H9 (cell line): ENCODE measurements around the gene ETFB. TPM values are rescaled to one million over a fixed set of nuclear protein-coding genes. Genes with fewer than 3 reads are reported as not detected.
A peak's percentile ranks its signal among the peaks of the same experiment; 100 is the strongest.

Experiments used
- DNase-seq: peaks from one replicate; pipeline ENCODE4 v3.0.0-alpha.2; 2017
- H2AFZ ChIP-seq: one replicate; pipeline ENCODE4 v1.6.1; 2013; ENCODE audit warnings: mild to moderate bottlenecking, low read length, control low read depth, moderate library complexity
- H2AK5ac ChIP-seq: 2 replicates; pipeline ENCODE4 v1.6.1; 2013; ENCODE audit warnings: low read length, control low read depth, mixed read lengths; ENCODE audit not compliant: insufficient read length
- H2BK120ac ChIP-seq: one replicate; pipeline ENCODE4 v1.6.1; 2013; ENCODE audit warnings: low read depth, mild to moderate bottlenecking, low read length, control low read depth, inconsistent platforms; ENCODE audit not compliant: poor library complexity, severe bottlenecking
- H2BK12ac ChIP-seq: 2 replicates; pipeline ENCODE4 v1.6.1; 2013; ENCODE audit warnings: low read length, control low read depth, mixed read lengths, low read depth; ENCODE audit not compliant: insufficient read length
- H2BK15ac ChIP-seq: 2 replicates; pipeline ENCODE4 v1.6.1; 2013; ENCODE audit warnings: low read depth, low read length, control low read depth
- H2BK20ac ChIP-seq: one replicate; pipeline ENCODE4 v1.6.1; 2013; ENCODE audit warnings: low read depth, mild to moderate bottlenecking, low read length, control low read depth, inconsistent platforms; ENCODE audit not compliant: poor library complexity, severe bottlenecking
- H2BK5ac ChIP-seq: 2 replicates; pipeline ENCODE4 v1.6.1; 2013; ENCODE audit warnings: low read length, control low read depth, mixed read lengths; ENCODE audit not compliant: insufficient read length
- H3K14ac ChIP-seq: 2 replicates; pipeline ENCODE4 v1.6.1; 2013; ENCODE audit warnings: low read length, control low read depth; ENCODE audit not compliant: insufficient read depth
- H3K18ac ChIP-seq: 2 replicates; pipeline ENCODE4 v1.6.1; 2013; ENCODE audit warnings: low read depth, mild to moderate bottlenecking, mixed read lengths, low read length, control low read depth; ENCODE audit not compliant: insufficient read length
- H3K23ac ChIP-seq: 2 replicates; pipeline ENCODE4 v1.6.1; 2013; ENCODE audit warnings: low read length, control low read depth, mixed read lengths, low read depth; ENCODE audit not compliant: insufficient read length
- H3K23me2 ChIP-seq: 2 replicates; pipeline ENCODE4 v1.6.1; 2013; ENCODE audit warnings: low read depth, mild to moderate bottlenecking, mixed read lengths, low read length, control low read depth; ENCODE audit not compliant: insufficient read length, poor library complexity, severe bottlenecking
- H3K27ac ChIP-seq: 2 replicates; pipeline ENCODE4 v1.5.1; 2013; ENCODE audit warnings: low read length, control low read depth, mixed read lengths, low read depth; ENCODE audit not compliant: insufficient read length
- H3K27me3 ChIP-seq: 2 replicates; pipeline ENCODE4 v1.6.1; 2013; ENCODE audit warnings: low read length, control low read depth, inconsistent platforms; ENCODE audit not compliant: insufficient read depth
- H3K4ac ChIP-seq: 2 replicates; pipeline ENCODE4 v1.6.1; 2013; ENCODE audit warnings: low read depth, mild to moderate bottlenecking, control low read depth, inconsistent platforms, low read length, moderate library complexity
- H3K4me1 ChIP-seq: 2 replicates; pipeline ENCODE4 v1.6.1; 2013; ENCODE audit warnings: low read length, control low read depth, inconsistent platforms; ENCODE audit not compliant: insufficient read depth
- H3K4me2 ChIP-seq: 2 replicates; pipeline ENCODE4 v1.6.1; 2013; ENCODE audit warnings: low read length, control low read depth, mixed read lengths; ENCODE audit not compliant: insufficient read length, insufficient read depth
- H3K56ac ChIP-seq: 2 replicates; pipeline ENCODE4 v1.6.1; 2013; ENCODE audit warnings: low read depth, mild to moderate bottlenecking, mixed read lengths, low read length, control low read depth; ENCODE audit not compliant: insufficient read length
- H3K79me1 ChIP-seq: 2 replicates; pipeline ENCODE4 v1.6.1; 2013; ENCODE audit warnings: low read depth, mild to moderate bottlenecking, moderate library complexity, low read length, control low read depth, inconsistent platforms; ENCODE audit not compliant: insufficient read depth, poor library complexity, severe bottlenecking
- H3K79me2 ChIP-seq: 2 replicates; pipeline ENCODE4 v1.6.1; 2013; ENCODE audit warnings: low read length, control low read depth, inconsistent platforms; ENCODE audit not compliant: insufficient read depth
- H3K9ac ChIP-seq: 2 replicates; pipeline ENCODE4 v1.6.1; 2013; ENCODE audit warnings: low read length, control low read depth, mixed read lengths; ENCODE audit not compliant: insufficient read length; ENCODE audit errors: extremely low read depth
- H3K9me3 ChIP-seq: one replicate; pipeline ENCODE4 v1.6.1; 2013; ENCODE audit warnings: low read depth, low read length, inconsistent platforms; ENCODE audit not compliant: control insufficient read depth
- H3T11ph ChIP-seq: one replicate; pipeline ENCODE4 v1.6.1; 2013; ENCODE audit warnings: mild to moderate bottlenecking, low read length, control low read depth, inconsistent platforms
- H4K20me1 ChIP-seq: one replicate; pipeline ENCODE4 v1.6.1; 2013; ENCODE audit not compliant: control insufficient read depth, insufficient read length, insufficient read depth
- H4K5ac ChIP-seq: 2 replicates; pipeline ENCODE4 v1.6.1; 2013; ENCODE audit warnings: low read depth, mild to moderate bottlenecking, mixed read lengths, low read length, control low read depth; ENCODE audit not compliant: insufficient read length
- H4K8ac ChIP-seq: replicated peaks from 2 replicates; pipeline ENCODE4 v1.6.1; 2013; ENCODE audit warnings: low read length, control low read depth, mixed read lengths, low read depth; ENCODE audit not compliant: insufficient read length
- H4K91ac ChIP-seq: 2 replicates; pipeline ENCODE4 v1.6.1; 2013; ENCODE audit warnings: low read depth, mild to moderate bottlenecking, moderate library complexity, mixed read lengths, low read length, control low read depth; ENCODE audit not compliant: insufficient read length
- H3K27ac Mint-ChIP-seq, 3 experiments: 2 replicates in 2 of 3; 3 replicates in 1 of 3; pipeline ENCODE4 v1.8.0; 2020 to 2021; ENCODE audit warnings: mixed read lengths in 3 of 3, mild to moderate bottlenecking in 1 of 3, moderate library complexity in 1 of 3
- H3K27me3 Mint-ChIP-seq: 2 replicates; pipeline ENCODE4 v1.8.0; 2021; ENCODE audit warnings: low read depth, mild to moderate bottlenecking, moderate library complexity, mixed read lengths
- H3K36me3 Mint-ChIP-seq, 3 experiments: 2 replicates in 2 of 3; 3 replicates in 1 of 3; pipeline ENCODE4 v1.8.0; 2020 to 2021; ENCODE audit warnings: low read depth in 3 of 3, mixed read lengths in 3 of 3; ENCODE audit not compliant: insufficient read depth in 1 of 3
- H3K4me1 Mint-ChIP-seq, 2 experiments: 2 replicates each; pipeline ENCODE4 v1.8.0; 2020; ENCODE audit warnings: mixed read lengths in 2 of 2
- H3K4me3 Mint-ChIP-seq, 2 experiments: 2 replicates in 1 of 2; 3 replicates in 1 of 2; pipeline ENCODE4 v1.8.0; 2020 to 2021; ENCODE audit warnings: mild to moderate bottlenecking in 2 of 2, mixed read lengths in 2 of 2, moderate library complexity in 1 of 2
- H3K9me3 Mint-ChIP-seq, 2 experiments: 2 replicates in 1 of 2; 3 replicates in 1 of 2; pipeline ENCODE4 v1.8.0; 2020; ENCODE audit warnings: mild to moderate bottlenecking in 2 of 2, mixed read lengths in 2 of 2, moderate library complexity in 1 of 2
- WGBS: extraction: QIAGEN DNeasy Blood & Tissue Kit; methylation state at CpG from one replicate; pipeline ENCODE4 v1.1.7; 2013; ENCODE audit warnings: missing lambda C conversion rate, low lambda C conversion rate, mixed read lengths; ENCODE audit not compliant: insufficient read length; ENCODE audit errors: extremely low coverage; 5-methylcytosine and 5-hydroxymethylcytosine counted together
- total RNA-seq: library from RNA; stranded (reverse); gene quantifications from 2 replicates; pipeline ENCODE4 v1.2.1, GENCODE V29; 2021
- TF ChIP-seq, protein P1 (sequence below): fragments of 200-600 bp; sonication (generic); conservative IDR thresholded peaks from 3 replicates; pipeline ENCODE4 v1.8.0; 2021; ENCODE audit warnings: antibody characterized with exemption, mild to moderate bottlenecking

ETFB gene
- total RNA-seq, 1 experiment from 2014 or later: 49.4 TPM

DNA sequence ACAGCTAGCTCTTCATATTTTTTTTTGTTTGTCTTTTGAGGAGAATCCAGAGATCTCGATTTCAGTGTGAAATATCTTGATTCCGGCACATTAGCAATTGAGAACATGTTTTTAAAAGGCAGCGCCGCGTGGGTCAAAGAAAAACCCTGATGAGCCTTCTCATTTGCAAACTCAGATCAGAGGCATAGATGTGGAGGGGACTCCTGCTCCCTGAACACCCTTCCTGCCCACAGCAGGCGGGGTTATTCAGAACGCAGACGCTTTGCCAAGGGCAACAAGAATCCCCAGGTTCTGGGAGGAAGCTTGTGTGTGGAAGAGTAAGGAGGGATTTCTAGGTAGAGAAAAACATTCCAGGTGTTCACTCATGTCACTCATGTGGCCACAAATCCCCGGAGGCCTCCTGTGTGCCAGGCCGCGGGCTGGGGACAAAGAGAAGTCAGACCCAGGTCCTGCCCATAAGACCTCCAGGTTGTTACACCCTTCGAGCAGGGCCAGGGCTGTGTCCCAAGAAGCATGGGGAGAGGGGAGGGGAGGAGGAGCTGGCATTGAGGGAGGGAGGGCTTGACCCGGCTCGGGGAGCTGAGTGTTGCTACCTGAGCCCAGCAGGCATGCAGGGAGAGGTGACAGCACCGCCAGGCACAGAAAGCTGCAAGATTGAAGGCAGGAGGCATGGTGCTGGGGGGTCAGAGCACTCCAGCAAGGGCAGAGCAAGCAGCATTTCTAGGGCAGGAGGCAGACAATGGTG, 70.6 kb downstream of the ETFB start:
- TF ChIP-seq, protein P1, sequence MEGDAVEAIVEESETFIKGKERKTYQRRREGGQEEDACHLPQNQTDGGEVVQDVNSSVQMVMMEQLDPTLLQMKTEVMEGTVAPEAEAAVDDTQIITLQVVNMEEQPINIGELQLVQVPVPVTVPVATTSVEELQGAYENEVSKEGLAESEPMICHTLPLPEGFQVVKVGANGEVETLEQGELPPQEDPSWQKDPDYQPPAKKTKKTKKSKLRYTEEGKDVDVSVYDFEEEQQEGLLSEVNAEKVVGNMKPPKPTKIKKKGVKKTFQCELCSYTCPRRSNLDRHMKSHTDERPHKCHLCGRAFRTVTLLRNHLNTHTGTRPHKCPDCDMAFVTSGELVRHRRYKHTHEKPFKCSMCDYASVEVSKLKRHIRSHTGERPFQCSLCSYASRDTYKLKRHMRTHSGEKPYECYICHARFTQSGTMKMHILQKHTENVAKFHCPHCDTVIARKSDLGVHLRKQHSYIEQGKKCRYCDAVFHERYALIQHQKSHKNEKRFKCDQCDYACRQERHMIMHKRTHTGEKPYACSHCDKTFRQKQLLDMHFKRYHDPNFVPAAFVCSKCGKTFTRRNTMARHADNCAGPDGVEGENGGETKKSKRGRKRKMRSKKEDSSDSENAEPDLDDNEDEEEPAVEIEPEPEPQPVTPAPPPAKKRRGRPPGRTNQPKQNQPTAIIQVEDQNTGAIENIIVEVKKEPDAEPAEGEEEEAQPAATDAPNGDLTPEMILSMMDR: no peak
- H3K27ac Mint-ChIP-seq: peak overlapping the region; percentile 59 to 65 (median 64); a peak in 3 of 7 replicates
- no peak overlapping the region for H3K27ac ChIP-seq

More for the DNA sequence above, 70.6 kb downstream of the ETFB start:
- Histone ChIP-seq H4K20me1 (no peaks in the 10 kb centered on the region), H2BK5ac (no peak overlapping the region), H2BK120ac (no peak overlapping the region), H3K9ac (no peak overlapping the region), H2BK15ac (no peak overlapping the region), H3K27me3 (no peaks in the 10 kb centered on the region), H2AK5ac (no peak overlapping the region), H3K9me3 (no peaks in the 10 kb centered on the region), H2BK12ac (no peak overlapping the region), H3K79me2 (no peaks in the 10 kb centered on the region), H2AFZ (no peak overlapping the region), H3K79me1 (no peaks in the 10 kb centered on the region), H3K4ac (no peak overlapping the region), H3K4me1 (peaks cover 25% of the 10 kb centered on the region; the same call in 1 of the 2 replicates), H4K91ac (no peak overlapping the region), H3K23me2 (no peaks in the 10 kb centered on the region), H2BK20ac (no peak overlapping the region), H3K23ac (no peak overlapping the region), H3K18ac (no peak overlapping the region), H4K8ac (no peak overlapping the region), H4K5ac (no peak overlapping the region), H3K4me2 (no peak overlapping the region), H3K14ac (no peak overlapping the region; the same call in 1 of the 2 replicates), H3T11ph (no peak overlapping the region), H3K56ac (no peak overlapping the region)
- DNase-seq: peak; percentile 74
- H3K9me3 Mint-ChIP-seq: no peaks in the 10 kb centered on the region
- H3K4me3 Mint-ChIP-seq: peak overlapping the region in 1 of 2 experiments; percentile 30; a peak in 3 of 5 replicates
- peaks cover 47 to 54% of the 10 kb centered on the region in 2 experiments for H3K4me1 Mint-ChIP-seq
- WGBS: no CpG with 5 or more reads among the region's 15 CpGs
- H3K36me3 Mint-ChIP-seq: 0 out of 7 replicates have a peak, but pooled peaks cover 0 to 2% (median 2%) of the 10 kb centered on the region in 3 experiments
- H3K27me3 Mint-ChIP-seq: peaks cover 8% of the 10 kb centered on the region

Other genes starting within 250 kb of the ETFB start
- gene SIGLEC9, start 241.5 kb downstream of the ETFB start, total RNA-seq: not detected in 2 replicates
- gene SIGLEC7, start 224.1 kb downstream of the ETFB start, total RNA-seq: not detected in 2 replicates
- 0.09 and 0.35 TPM in 2 replicates for gene CD33, start 141.3 kb downstream of the ETFB start, total RNA-seq
- gene SIGLECL1, start 115.3 kb downstream of the ETFB start, total RNA-seq: not detected in 2 replicates
- gene IGLON5, start 54.7 kb downstream of the ETFB start, total RNA-seq: 41.4 and 42.3 TPM in 2 replicates
- 5.3 and 5.6 TPM in 2 replicates for gene VSIG10L, start 24.2 kb downstream of the ETFB start, total RNA-seq
- gene CLDND2, start 2.6 kb upstream of the ETFB start, total RNA-seq: 1.7 TPM in 1 of 2 replicates, not detected in the other
- gene NKG7, start 6.3 kb upstream of the ETFB start, total RNA-seq: not detected in 2 replicates
- gene LIM2, start 21.6 kb upstream of the ETFB start, total RNA-seq: not detected in 2 replicates
- 4.1 and 4.8 TPM in 2 replicates for gene C19orf84, start 24.2 kb upstream of the ETFB start, total RNA-seq
- gene SIGLEC10, start 51.3 kb upstream of the ETFB start, total RNA-seq: not detected in 2 replicates
- gene SIGLEC8, start 92.1 kb upstream of the ETFB start, total RNA-seq: not detected in 2 replicates
- not detected in 2 replicates for gene CEACAM18, start 112.2 kb upstream of the ETFB start, total RNA-seq
- not detected in 2 replicates for gene SIGLEC12, start 135.4 kb upstream of the ETFB start, total RNA-seq
- gene SIGLEC6, start 165.3 kb upstream of the ETFB start, total RNA-seq: 0.31 TPM in 1 of 2 replicates, not detected in the other
- 9.7 and 10.7 TPM in 2 replicates for gene ZNF175, start 204.9 kb upstream of the ETFB start, total RNA-seq